ENCODE data around the gene ATP8A2. TPM values are rescaled to one million over a fixed set of nuclear protein-coding genes. Genes with fewer than 3 reads are reported as not detected.

ATP8A2 gene
- total RNA-seq, 1 donor from 2014 or later = 39.1 TPM

DNA sequence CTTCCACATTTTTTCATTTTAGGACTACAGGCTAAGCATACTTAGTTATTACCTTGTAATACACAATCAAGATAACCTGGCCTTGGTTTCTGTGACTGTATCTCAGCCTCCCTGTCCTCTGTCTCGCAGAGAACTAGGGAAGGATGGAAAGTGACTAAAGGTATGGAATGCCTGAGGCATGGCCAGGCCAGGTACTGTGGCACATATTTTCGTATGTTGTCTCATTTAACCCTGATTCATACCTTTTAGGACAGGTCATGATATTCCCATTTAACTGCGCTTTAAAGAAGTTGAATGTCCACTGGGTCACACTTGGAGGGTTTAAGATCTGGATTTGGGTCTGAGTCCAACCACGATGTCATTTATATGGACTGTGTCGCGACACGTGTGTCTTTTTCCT lies 357.4 kb downstream of the ATP8A2 start:
- Mint-ChIP-seq H3K27me3 (ENCODE audit: low read depth) (no peaks in the 10 kb centered on the region), H3K9me3 (no peaks in the 10 kb centered on the region), H3K36me3 (no peaks in the 10 kb centered on the region), H3K4me3 (no peak overlapping the region), H3K27ac (no peak overlapping the region), H3K4me1 (peaks cover 7% of the 10 kb centered on the region)
- TF ChIP-seq, protein P1, sequence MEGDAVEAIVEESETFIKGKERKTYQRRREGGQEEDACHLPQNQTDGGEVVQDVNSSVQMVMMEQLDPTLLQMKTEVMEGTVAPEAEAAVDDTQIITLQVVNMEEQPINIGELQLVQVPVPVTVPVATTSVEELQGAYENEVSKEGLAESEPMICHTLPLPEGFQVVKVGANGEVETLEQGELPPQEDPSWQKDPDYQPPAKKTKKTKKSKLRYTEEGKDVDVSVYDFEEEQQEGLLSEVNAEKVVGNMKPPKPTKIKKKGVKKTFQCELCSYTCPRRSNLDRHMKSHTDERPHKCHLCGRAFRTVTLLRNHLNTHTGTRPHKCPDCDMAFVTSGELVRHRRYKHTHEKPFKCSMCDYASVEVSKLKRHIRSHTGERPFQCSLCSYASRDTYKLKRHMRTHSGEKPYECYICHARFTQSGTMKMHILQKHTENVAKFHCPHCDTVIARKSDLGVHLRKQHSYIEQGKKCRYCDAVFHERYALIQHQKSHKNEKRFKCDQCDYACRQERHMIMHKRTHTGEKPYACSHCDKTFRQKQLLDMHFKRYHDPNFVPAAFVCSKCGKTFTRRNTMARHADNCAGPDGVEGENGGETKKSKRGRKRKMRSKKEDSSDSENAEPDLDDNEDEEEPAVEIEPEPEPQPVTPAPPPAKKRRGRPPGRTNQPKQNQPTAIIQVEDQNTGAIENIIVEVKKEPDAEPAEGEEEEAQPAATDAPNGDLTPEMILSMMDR (IDR thresholded peaks at IDR 0.05; ENCODE audit: unreplicated experiment) = no peak
- no peak for DNase-seq (ENCODE audit: low spot score in 2 of 2, unreplicated experiment in 2 of 2)

GRCh38 chr13:25731037-25731436 lies 359.3 kb downstream of the ATP8A2 start:
- Mint-ChIP-seq H3K36me3 (no peaks in the 10 kb centered on the region), H3K27me3 (ENCODE audit: low read depth) (no peaks in the 10 kb centered on the region), H3K4me1 (peaks cover 7% of the 10 kb centered on the region), H3K9me3 (no peaks in the 10 kb centered on the region), H3K4me3 (no peak overlapping the region), H3K27ac (no peak overlapping the region)
- TF ChIP-seq, protein P1 (IDR thresholded peaks at IDR 0.05; ENCODE audit: unreplicated experiment) = no peak
- DNase-seq (ENCODE audit: low spot score in 2 of 2, unreplicated experiment in 2 of 2) = no peak

DNA sequence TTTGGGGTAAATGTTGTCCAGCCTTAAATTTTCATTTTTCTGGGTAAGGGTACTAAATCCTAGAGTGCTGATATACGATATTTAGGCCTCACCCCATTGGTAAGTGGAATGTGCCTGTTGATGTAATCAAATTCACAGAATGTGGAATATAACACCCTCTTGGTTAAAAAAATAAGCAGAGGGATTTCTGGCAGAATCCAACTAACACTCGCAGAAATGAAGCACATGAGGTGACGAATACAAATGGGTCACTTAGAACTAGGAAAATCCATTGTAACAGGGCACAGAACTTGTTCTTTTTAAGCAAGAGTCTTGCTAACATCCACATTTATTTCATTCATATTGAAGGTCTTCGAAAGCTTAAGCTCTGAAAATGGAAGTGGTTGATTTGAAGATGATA lies 359.8 kb downstream of the ATP8A2 start:
- Mint-ChIP-seq H3K27ac (no peak overlapping the region), H3K36me3 (no peaks in the 10 kb centered on the region), H3K9me3 (no peaks in the 10 kb centered on the region), H3K27me3 (ENCODE audit: low read depth) (no peaks in the 10 kb centered on the region), H3K4me3 (no peak overlapping the region), H3K4me1 (peaks cover 7% of the 10 kb centered on the region)
- TF ChIP-seq, protein P1 (IDR thresholded peaks at IDR 0.05; ENCODE audit: unreplicated experiment) = no peak
- DNase-seq (ENCODE audit: low spot score in 2 of 2, unreplicated experiment in 2 of 2) = no peak

- peaks cover 10% of the 10 kb centered on the region for H3K4me1 Mint-ChIP-seq
- no peaks in the 10 kb centered on the region for H3K27me3 Mint-ChIP-seq (ENCODE audit: low read depth)
- H3K27ac Mint-ChIP-seq = no peak overlapping the region
- no peaks in the 10 kb centered on the region for H3K9me3 Mint-ChIP-seq
- TF ChIP-seq, protein P1 (IDR thresholded peaks at IDR 0.05; ENCODE audit: unreplicated experiment) = no peak
- no peak overlapping the region for H3K4me3 Mint-ChIP-seq
- H3K36me3 Mint-ChIP-seq = no peaks in the 10 kb centered on the region
- DNase-seq (ENCODE audit: low spot score in 2 of 2, unreplicated experiment in 2 of 2) = no peak
These were observed 360.5 kb downstream of the ATP8A2 start for GRCh38 chr13:25732111-25732865.

- Mint-ChIP-seq H3K9me3 (no peaks in the 10 kb centered on the region), H3K4me1 (peaks cover 12% of the 10 kb centered on the region), H3K27me3 (ENCODE audit: low read depth) (no peaks in the 10 kb centered on the region), H3K27ac (no peak overlapping the region), H3K36me3 (no peaks in the 10 kb centered on the region), H3K4me3 (no peak overlapping the region)
- TF ChIP-seq, protein P1 (IDR thresholded peaks at IDR 0.05; ENCODE audit: unreplicated experiment) = no peak
- DNase-seq (ENCODE audit: low spot score in 2 of 2, unreplicated experiment in 2 of 2) = no peak
These were observed 361.3 kb downstream of the ATP8A2 start for GRCh38 chr13:25733001-25733491.

All from mesothelial cell of epicardium (in vitro differentiated cells).